NOMO-1 treated with DMSO at 0.1 percent for 48 hours (cell line): Measurements from ENCODE around the gene DENND6B.
"Not testable (repeated sequence)": the region's sequence is repeated elsewhere in the genome, so short reads cannot be mapped to it uniquely, and the experiment has no call there.

Source experiments
- DNase-seq: peaks from one replicate; lab custom pipeline; 2025; ENCODE audit not compliant: unreplicated experiment; lab: John Stamatoyannopoulos, UW

Gene DENND6B

GRCh38 chr22:50273781-50274180 is 53.0 kb downstream of the DENND6B start:
- DNase-seq, result not testable (repeated sequence)

- DNase-seq, result not testable (repeated sequence)
These were observed 53.5 kb downstream of the DENND6B start for GRCh38 chr22:50273352-50273751.

GRCh38 chr22:50272044-50272802 is 54.6 kb downstream of the DENND6B start:
- DNase-seq, result no peak

- peak; percentile 17 for DNase-seq
These were observed 55.3 kb downstream of the DENND6B start for GRCh38 chr22:50271519-50271970.

GRCh38 chr22:50270666-50271394 is 56.0 kb downstream of the DENND6B start:
- peak; percentile 40 for DNase-seq

GRCh38 chr22:50269970-50270665 is 56.7 kb downstream of the DENND6B start, which contains the start of gene MAPK11:
Gene MAPK11 (minus strand): TSS chr22:50270380. CDS start chr22:50270292, 88 bp downstream.
- DNase-seq, result no peak

- DNase-seq, result no peak
These were observed 57.2 kb downstream of the DENND6B start for GRCh38 chr22:50269573-50269969.

- no peak for DNase-seq
These were observed 58.1 kb downstream of the DENND6B start for GRCh38 chr22:50268655-50269113.

- no peak for DNase-seq
These were observed 59.0 kb downstream of the DENND6B start for GRCh38 chr22:50267591-50268390.

- no peak for DNase-seq
These were observed 59.8 kb downstream of the DENND6B start for GRCh38 chr22:50266994-50267393.

GRCh38 chr22:50264946-50265669 is 61.7 kb downstream of the DENND6B start:
- no peak for DNase-seq

- no peak for DNase-seq
These were observed 62.6 kb downstream of the DENND6B start for GRCh38 chr22:50264104-50264745.

GRCh38 chr22:50262973-50263617 is 63.7 kb downstream of the DENND6B start:
- no peak for DNase-seq

GRCh38 chr22:50262460-50262911 is 64.3 kb downstream of the DENND6B start:
- DNase-seq, result no peak

- peak; percentile 4 for DNase-seq
These were observed 65.0 kb downstream of the DENND6B start, which contains the start of gene MAPK12 for GRCh38 chr22:50261615-50262459. Gene MAPK12 (minus strand): TSS chr22:50261683. CDS start chr22:50261509, 174 bp downstream.

GRCh38 chr22:50260801-50261614 is 65.8 kb downstream of the DENND6B start:
- DNase-seq, result peak; percentile 32

- DNase-seq, result no peak
These were observed 66.4 kb downstream of the DENND6B start for GRCh38 chr22:50260434-50260800.
